ENCODE results near the gene SPON1.
A peak's percentile ranks its signal among the peaks of the same experiment; 100 is the strongest.
"Not testable (repeated sequence)": the region's sequence is repeated elsewhere in the genome, so short reads cannot be mapped to it uniquely, and the experiment has no call there.

The SPON1 gene

GRCh38 chr11:14125529-14125928, 163.0 kb downstream of the SPON1 start:
- ATAC-seq (no peak), DNase-seq (no peak)

- ATAC-seq (no peak), DNase-seq (no peak)
Measured at GRCh38 chr11:14127679-14128078, 165.2 kb downstream of the SPON1 start.

- ATAC-seq (no peak), DNase-seq (no peak)
Measured at GRCh38 chr11:14132312-14132711, 169.8 kb downstream of the SPON1 start.

GRCh38 chr11:14133381-14133780, 170.9 kb downstream of the SPON1 start:
- ATAC-seq (no peak), DNase-seq (no peak)

- DNase-seq, result no peak
- no peak for ATAC-seq
Measured at GRCh38 chr11:14136561-14136960, 174.0 kb downstream of the SPON1 start.

GRCh38 chr11:14137284-14137683, 174.8 kb downstream of the SPON1 start:
- no peak for ATAC-seq
- no peak for DNase-seq

GRCh38 chr11:14140991-14141390, 178.5 kb downstream of the SPON1 start:
- DNase-seq (no peak), ATAC-seq (no peak)

- no peak for DNase-seq
- no peak for ATAC-seq
Measured at GRCh38 chr11:14141676-14142075, 179.2 kb downstream of the SPON1 start.

- DNase-seq, result no peak
- peak; percentile 71 for ATAC-seq
Measured at GRCh38 chr11:14144934-14145333, 182.4 kb downstream of the SPON1 start.

GRCh38 chr11:14148653-14149273, 186.2 kb downstream of the SPON1 start:
- ATAC-seq (peak; percentile 49), DNase-seq (no peak)

GRCh38 chr11:14149683-14150082, 187.2 kb downstream of the SPON1 start:
- ATAC-seq, result no peak
- DNase-seq, result no peak

- ATAC-seq (no peak), DNase-seq (no peak)
Measured at GRCh38 chr11:14150878-14151277, 188.4 kb downstream of the SPON1 start.

- ATAC-seq, DNase-seq: not testable (repeated sequence)
Measured at GRCh38 chr11:14154103-14154502, 191.6 kb downstream of the SPON1 start.

GRCh38 chr11:14158393-14158792, 195.9 kb downstream of the SPON1 start:
- DNase-seq (no peak), ATAC-seq (no peak)

GRCh38 chr11:14163576-14163975, 201.1 kb downstream of the SPON1 start:
- ATAC-seq (no peak), DNase-seq (no peak)

GRCh38 chr11:14173679-14174078, 211.2 kb downstream of the SPON1 start:
- ATAC-seq, DNase-seq: not testable (repeated sequence)

- DNase-seq, result no peak
- ATAC-seq, result no peak
Measured at GRCh38 chr11:14179116-14179820, 216.7 kb downstream of the SPON1 start.

GRCh38 chr11:14181121-14181520, 218.6 kb downstream of the SPON1 start:
- DNase-seq, result no peak
- ATAC-seq, result no peak

- DNase-seq (no peak), ATAC-seq (no peak)
Measured at GRCh38 chr11:14182833-14183364, 220.4 kb downstream of the SPON1 start.

GRCh38 chr11:14184028-14184940, 221.8 kb downstream of the SPON1 start:
- ATAC-seq (no peak), DNase-seq (no peak)

GRCh38 chr11:14185461-14185860, 222.9 kb downstream of the SPON1 start:
- DNase-seq, result no peak

GRCh38 chr11:14186046-14186775, 223.7 kb downstream of the SPON1 start:
- ATAC-seq (no peak), DNase-seq (no peak)

More at GRCh38 chr11:14185461-14185860, 222.9 kb downstream of the SPON1 start:
- ATAC-seq, result no peak

Data from stimulated activated naive CD8-positive, alpha-beta T cell treated with anti-CD3 and anti-CD28 coated beads, Interleukin-15, Interleukin-2, amounts not matched to agents 100 U/mL and 50 U/mL, for 24 hours (primary cell).